OCI-LY7 (cell line): Measurements from ENCODE around the gene OSCAR. TPM values are rescaled to one million over a fixed set of nuclear protein-coding genes. Genes with fewer than 3 reads are reported as not detected.
A peak's percentile ranks its signal among the peaks of the same experiment; 100 is the strongest.

Source experiments
- BruUV-seq: library from RNA; stranded (reverse); fragments of 400-500 nt; replicated peaks from 2 replicates; lab custom pipeline; 2021; lab: Mats Ljungman, UMichigan
- CTCF ChIA-PET: fragments of 300-600 bp; sonication (Branson Sonifier 250); formaldehyde crosslinking; loops from one replicate; lab custom pipeline; 2022; ENCODE audit warnings: antibody characterized with exemption; ENCODE audit not compliant: unreplicated experiment; lab: Charles Lee
- POLR2A ChIA-PET: fragments of 300-600 bp; sonication (Branson Sonifier 250); formaldehyde crosslinking; loops from one replicate; lab custom pipeline; 2022; ENCODE audit warnings: antibody characterized with exemption; lab: Charles Lee
- DNase-seq: peaks from one replicate; pipeline ENCODE4 v3.0.0-alpha.2; 2015; ENCODE audit warnings: low spot score
- H2AFZ ChIP-seq: fragments of 200-600 bp; sonication (generic), shearing (Covaris generic); 2 replicates; pipeline ENCODE4 v1.6.1; 2014; ENCODE audit warnings: mild to moderate bottlenecking, antibody characterized with exemption, low read length, moderate library complexity
- H3K27ac ChIP-seq: fragments of 200-600 bp; sonication (generic); 2 replicates; pipeline ENCODE4 v1.5.1; 2014; ENCODE audit warnings: mixed run types, low read depth, mild to moderate bottlenecking, moderate library complexity, low read length, inconsistent platforms; ENCODE audit not compliant: poor library complexity, severe bottlenecking
- H3K36me3 ChIP-seq: fragments of 200-600 bp; sonication (generic); 2 replicates; pipeline ENCODE4 v1.6.1; 2014; ENCODE audit warnings: mild to moderate bottlenecking, antibody characterized with exemption, low read length, moderate library complexity, mixed read lengths; ENCODE audit not compliant: insufficient read depth
- H3K4me1 ChIP-seq: fragments of 200-600 bp; sonication (generic); 2 replicates; pipeline ENCODE4 v1.5.1; 2014; ENCODE audit warnings: mild to moderate bottlenecking, low read length; ENCODE audit not compliant: insufficient read depth, poor library complexity, severe bottlenecking
- H3K4me2 ChIP-seq: fragments of 200-600 bp; sonication (generic); 2 replicates; pipeline ENCODE4 v1.6.1; 2014; ENCODE audit warnings: mild to moderate bottlenecking, low read length
- H3K4me3 ChIP-seq: fragments of 200-600 bp; sonication (generic); 2 replicates; pipeline ENCODE4 v1.5.1; 2014; ENCODE audit warnings: mild to moderate bottlenecking, low read depth, low read length; ENCODE audit not compliant: poor library complexity, severe bottlenecking
- H3K79me2 ChIP-seq: fragments of 200-600 bp; sonication (generic); 2 replicates; pipeline ENCODE4 v1.6.1; 2016; ENCODE audit warnings: low read depth, mild to moderate bottlenecking, low read length, moderate library complexity, mixed read lengths; ENCODE audit not compliant: insufficient read depth
- H3K9me2 ChIP-seq: fragments of 200-600 bp; sonication (generic); 2 replicates; pipeline ENCODE4 v1.6.1; 2016; ENCODE audit warnings: mild to moderate bottlenecking, low read length, mixed read lengths; ENCODE audit not compliant: insufficient read depth
- H3K9me3 ChIP-seq: fragments of 200-600 bp; sonication (generic); 2 replicates; pipeline ENCODE4 v1.6.1; 2014; ENCODE audit warnings: mild to moderate bottlenecking, mixed run types, low read length, mixed read lengths
- H4K20me1 ChIP-seq: fragments of 200-600 bp; sonication (generic); 2 replicates; pipeline ENCODE4 v1.6.1; 2014; ENCODE audit warnings: mild to moderate bottlenecking, antibody characterized with exemption, low read length, moderate library complexity, mixed read lengths; ENCODE audit not compliant: insufficient read depth
- CTCF ChIP-seq: fragments of 200-600 bp; sonication (generic); conservative IDR thresholded peaks from 2 replicates; pipeline ENCODE4 v1.5.1; 2014; ENCODE audit warnings: mild to moderate bottlenecking, antibody characterized with exemption, low read length, moderate library complexity, mixed read lengths
- EZH2phosphoT487 ChIP-seq: fragments of 200-600 bp; sonication (generic); IDR thresholded peaks from 2 replicates; pipeline ENCODE4 v1.6.1; 2018; ENCODE audit warnings: low read depth, borderline replicate concordance, mild to moderate bottlenecking, mixed run types, antibody characterized with exemption, low read length, moderate library complexity, mixed read lengths
- intact Hi-C: fragments of 100-400 bp; cut with micrococcal nuclease; formaldehyde crosslinking; loops from one replicate; pipeline ENCODE4 v1.10.0; 2022; ENCODE audit not compliant: unreplicated experiment
- total RNA-seq, 2 experiments: library from RNA; depleted of rRNA in 1 of 2; stranded (reverse); fragments of >200 nt in 1 of 2; shearing (Covaris generic) in 1 of 2; gene quantifications; 2 replicates each; pipeline ENCODE4 v1.2.3, GENCODE V29; 2014 to 2022

The OSCAR gene
- total RNA-seq, 2 experiments from 2014 or later: 0.32 TPM; not detected in 1

GRCh38 chr19:54121259-54121658 lies 20.7 kb upstream of the OSCAR start:
- Histone ChIP-seq H3K36me3 (peaks cover 78% of the 10 kb centered on the region), H2AFZ (no peak overlapping the region), H3K4me2 (no peak overlapping the region), H3K4me1 (peaks cover 9% of the 10 kb centered on the region), H3K27ac (no peak overlapping the region), H3K79me2 (peaks cover 15% of the 10 kb centered on the region), H4K20me1 (no peaks in the 10 kb centered on the region), H3K4me3 (no peak overlapping the region), H3K9me3 (no peaks in the 10 kb centered on the region), H3K9me2 (no peaks in the 10 kb centered on the region)
- no peak for TF ChIP-seq EZH2phosphoT487
- no peak for TF ChIP-seq CTCF
- no peak for DNase-seq
- POLR2A ChIA-PET: interaction anchor here (0.7 kb wide), 1 partner anchor 38 kb away, joined by 3 read pairs; no protein-coding TSS in a partner anchor
- no TSS peak for BruUV-seq
- intact Hi-C loops: no loop called here
- CTCF ChIA-PET: no interaction called here

GRCh38 chr19:54115109-54116063 lies 14.8 kb upstream of the OSCAR start, which contains the start of the genes PRPF31 and TFPT:
Gene PRPF31, plus strand, starts transcription at chr19:54115754. Its CDS starts 2,525 bp downstream, at chr19:54118279.
Gene TFPT, minus strand, starts transcription at chr19:54115657. Its CDS starts 388 bp downstream, at chr19:54115269.
- peak within 1 kb of the TSS; percentile 10; the same call in 1 of the 2 replicates for H2AFZ ChIP-seq
- TSS peak; percentile 91 for BruUV-seq
- CTCF ChIA-PET: interaction anchor here (1.3 kb wide), 1 partner anchor 22 kb away, joined by 6 read pairs; the partner anchor contains the start of gene CNOT3

More at GRCh38 chr19:54115109-54116063, 14.8 kb upstream of the OSCAR start, which contains the start of the genes PRPF31 and TFPT:
- H3K36me3 ChIP-seq: peaks cover 58% of the 10 kb centered on the region
- H3K4me2 ChIP-seq: peak within 1 kb of the TSS; percentile 94
- peak within 1 kb of the TSS; percentile 92 for H3K4me3 ChIP-seq
- no peaks in the 10 kb centered on the region for H3K9me3 ChIP-seq
- peaks cover 29% of the 10 kb centered on the region for H3K79me2 ChIP-seq
- 0 out of 2 replicates have a peak, but pooled peaks cover 5% of the 10 kb centered on the region for H4K20me1 ChIP-seq
- peaks cover 16% of the 10 kb centered on the region for H3K4me1 ChIP-seq
- intact Hi-C loops: loop anchor here (1.0 kb wide), 1 partner anchor 22 kb away; the partner anchor contains the start of gene CNOT3
- H3K9me2 ChIP-seq: no peaks in the 10 kb centered on the region
- DNase-seq: peak; percentile 99
- POLR2A ChIA-PET: interaction anchor here (1.5 kb wide), 1 partner anchor 22 kb away, joined by 7 read pairs; the partner anchor contains the start of gene CNOT3
- TF ChIP-seq CTCF (no peak), EZH2phosphoT487 (no peak)
- H3K27ac ChIP-seq: peak within 1 kb of the TSS; percentile 66
